Activated effector memory CD4-positive, alpha-beta T cell treated with Interleukin-2 at 50 U/mL for 16 hours (primary cell): ENCODE data around the gene DSCAML1.

Source experiments
- DNase-seq: peaks from one replicate; pipeline ENCODE4 v3.0.0-alpha.2; 2020

DSCAML1 gene

GRCh38 chr11:117570701-117571100 is 226.3 kb downstream of the DSCAML1 start:
- DNase-seq = no peak

DNA sequence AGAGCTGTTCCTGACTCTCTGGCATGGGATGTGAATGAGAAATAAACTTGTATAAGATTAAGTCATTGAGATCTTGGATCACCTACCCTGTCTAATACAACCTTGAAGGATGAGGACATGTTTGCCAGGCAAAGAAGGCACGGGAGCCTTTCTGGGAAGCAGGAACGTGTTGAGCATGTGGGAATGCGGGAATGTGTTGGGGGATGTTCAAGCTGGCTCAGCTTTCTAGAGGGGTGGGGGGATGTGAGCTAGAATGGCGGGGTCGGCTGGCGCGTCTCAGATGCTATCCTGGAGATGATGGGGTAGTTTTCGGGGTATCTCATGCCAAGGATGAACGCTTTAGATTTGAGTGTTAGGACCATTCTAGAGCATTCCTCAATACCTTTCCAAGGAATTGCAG is 227.1 kb downstream of the DSCAML1 start:
- no peak for DNase-seq

- no peak for DNase-seq
Measured at GRCh38 chr11:117565709-117566108, 231.3 kb downstream of the DSCAML1 start.

- no peak for DNase-seq
Measured at GRCh38 chr11:117564321-117564720, 232.7 kb downstream of the DSCAML1 start.

- DNase-seq = no peak
Measured at GRCh38 chr11:117563556-117563955, 233.5 kb downstream of the DSCAML1 start.

- DNase-seq = no peak
Measured at GRCh38 chr11:117562136-117562535, 234.9 kb downstream of the DSCAML1 start.

- DNase-seq = no peak
Measured at GRCh38 chr11:117560780-117561530, 236.1 kb downstream of the DSCAML1 start.

DNA sequence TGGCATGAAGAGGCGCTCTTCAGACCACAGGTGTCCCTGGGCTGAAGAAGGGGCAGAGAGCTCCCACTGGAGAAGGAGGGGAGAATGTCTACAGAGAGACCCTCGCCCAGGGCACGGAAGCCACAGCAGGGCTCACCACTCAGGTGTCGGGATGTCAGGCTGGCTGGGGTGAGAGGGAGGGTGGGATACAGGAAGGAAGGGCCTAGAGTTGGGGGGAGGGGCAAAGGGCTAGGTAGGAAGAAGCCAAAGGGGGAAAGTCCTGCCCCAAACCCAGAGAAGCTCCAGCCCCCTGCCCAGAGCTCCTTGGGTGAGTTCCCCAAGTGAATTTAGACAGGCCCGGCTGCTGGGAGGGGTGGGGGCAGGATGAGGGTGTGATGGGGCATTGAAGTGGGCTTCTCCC is 237.3 kb downstream of the DSCAML1 start:
- no peak for DNase-seq

GRCh38 chr11:117557361-117557760 is 239.7 kb downstream of the DSCAML1 start:
- DNase-seq = no peak

GRCh38 chr11:117554601-117555333 is 242.2 kb downstream of the DSCAML1 start:
- no peak for DNase-seq

- DNase-seq = no peak
Measured at GRCh38 chr11:117552626-117553025, 244.4 kb downstream of the DSCAML1 start.

DNA sequence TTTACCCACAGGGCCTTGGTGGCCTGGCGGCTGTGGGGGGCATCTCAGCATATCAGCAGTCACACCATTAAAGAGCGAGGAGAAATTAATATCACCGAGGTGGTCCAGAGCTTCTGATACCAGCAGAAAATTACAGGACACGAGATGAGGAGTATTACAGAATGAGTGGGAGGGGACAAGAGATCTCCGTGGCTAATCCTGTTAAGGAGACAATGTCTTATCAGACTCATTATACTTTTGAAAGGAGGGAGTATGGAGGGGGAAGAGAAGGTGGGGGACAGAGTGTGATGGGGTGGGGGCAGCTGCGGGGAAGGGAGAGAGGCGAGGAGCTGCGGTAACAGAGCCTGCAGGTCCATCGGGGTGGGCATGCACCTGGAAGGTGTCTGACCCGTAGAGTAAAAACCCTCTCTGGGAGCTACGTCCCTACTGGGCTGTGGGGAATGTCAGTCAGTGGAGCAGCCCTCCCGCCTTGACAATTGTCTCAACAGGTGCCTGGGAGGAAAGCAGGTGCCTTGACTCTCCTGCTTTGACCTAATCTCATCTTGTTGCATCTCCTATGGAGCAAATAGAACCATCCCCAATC is 245.2 kb downstream of the DSCAML1 start:
- no peak for DNase-seq

DNA sequence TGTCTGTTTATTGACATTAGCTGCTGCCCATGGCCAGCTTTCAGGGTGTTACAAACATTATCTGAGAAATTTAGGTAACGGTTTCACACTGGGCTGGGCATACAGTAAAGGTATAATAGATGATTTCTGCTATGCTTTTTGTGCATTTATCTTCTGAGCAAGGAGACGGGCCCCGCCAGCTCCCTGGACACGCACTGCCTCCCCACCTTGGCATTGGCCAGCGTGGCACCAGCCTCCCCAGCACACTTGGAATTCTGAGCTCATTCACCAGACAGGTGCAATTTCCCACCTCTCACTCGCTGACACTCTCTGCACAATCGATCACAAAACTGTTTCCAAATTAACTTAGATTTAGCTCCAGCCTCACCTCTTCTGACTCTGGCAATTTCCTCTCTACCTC is 246.6 kb downstream of the DSCAML1 start:
- DNase-seq = no peak

- no peak for DNase-seq
Measured at GRCh38 chr11:117549417-117549816, 247.6 kb downstream of the DSCAML1 start.

GRCh38 chr11:117548876-117549275 is 248.1 kb downstream of the DSCAML1 start:
- no peak for DNase-seq

DNA sequence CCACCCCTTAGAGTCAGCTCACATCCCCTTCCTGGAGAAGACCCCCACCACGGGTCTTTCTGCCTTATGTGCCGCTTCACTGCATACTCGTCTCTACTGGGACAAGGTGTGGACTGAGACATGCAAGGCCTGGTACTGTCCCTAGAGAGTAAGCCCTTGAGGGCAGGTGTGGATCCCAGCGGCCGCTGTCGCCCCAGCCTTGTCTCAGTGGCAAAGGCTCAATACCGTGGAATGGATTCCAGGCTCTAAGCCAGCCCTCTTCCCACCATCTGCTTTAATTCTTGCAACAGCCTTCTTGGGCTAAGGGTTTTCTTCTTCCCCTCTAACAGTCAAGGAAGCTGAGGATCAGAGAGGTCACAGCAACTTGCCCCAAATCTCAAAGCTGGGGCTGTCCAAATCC is 249.1 kb downstream of the DSCAML1 start:
- no peak for DNase-seq

GRCh38 chr11:117547195-117547850 is 249.7 kb downstream of the DSCAML1 start:
- no peak for DNase-seq

GRCh38 chr11:117546431-117547194 is 250.4 kb downstream of the DSCAML1 start:
- DNase-seq = no peak

DNA sequence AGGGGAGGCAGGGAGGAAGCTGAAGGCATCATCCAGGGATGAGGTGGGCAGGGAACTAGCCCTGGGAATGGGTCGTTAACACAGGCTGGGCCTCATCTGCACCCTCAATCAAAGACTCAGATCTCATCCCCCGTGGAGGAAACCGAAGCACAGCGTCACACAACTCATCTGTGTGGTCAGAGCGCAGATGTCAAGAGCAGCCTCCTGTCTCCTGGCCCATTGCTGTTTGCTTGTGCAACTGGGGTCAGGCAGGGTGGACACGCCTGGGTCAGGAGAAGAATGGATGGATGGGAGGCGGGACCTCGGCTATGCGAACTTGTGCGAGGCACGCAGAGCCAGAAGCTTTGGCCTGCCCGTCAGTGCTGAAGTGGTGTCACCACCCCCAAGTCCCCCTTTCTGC is 251.3 kb downstream of the DSCAML1 start:
- DNase-seq = no peak

DNA sequence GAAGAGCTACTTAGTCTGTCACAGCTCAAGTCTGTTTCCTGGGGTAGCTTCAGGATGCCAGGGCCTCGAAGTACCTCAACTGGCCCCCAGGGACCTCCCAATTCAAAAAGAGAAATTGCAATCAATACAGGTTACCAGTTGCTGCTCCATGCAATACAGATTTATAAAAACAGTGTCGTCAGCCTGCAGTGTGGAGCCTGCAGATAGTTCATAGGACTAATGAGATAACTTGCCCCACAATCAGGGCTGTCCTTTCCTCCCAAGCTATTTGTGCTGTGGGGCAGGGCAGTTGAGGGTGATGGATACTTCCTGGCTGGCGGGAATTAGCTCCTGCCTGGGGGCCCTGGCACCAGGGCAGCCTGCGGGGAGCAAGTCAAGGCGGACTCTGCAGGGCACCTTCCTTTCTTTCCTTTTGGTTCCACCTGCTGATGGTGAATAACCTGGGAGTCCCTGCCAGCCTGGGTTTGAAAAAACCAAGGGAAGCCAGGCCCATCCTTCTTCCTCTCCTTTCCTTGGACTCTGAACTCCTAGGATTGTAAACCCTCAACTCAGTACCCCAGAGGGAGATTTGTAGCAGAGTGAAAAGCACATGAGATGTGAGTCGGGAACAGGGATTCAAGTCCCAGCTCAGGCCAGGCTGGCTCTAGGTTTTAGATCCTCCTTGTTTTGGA is 252.8 kb downstream of the DSCAML1 start:
- DNase-seq = no peak

DNA sequence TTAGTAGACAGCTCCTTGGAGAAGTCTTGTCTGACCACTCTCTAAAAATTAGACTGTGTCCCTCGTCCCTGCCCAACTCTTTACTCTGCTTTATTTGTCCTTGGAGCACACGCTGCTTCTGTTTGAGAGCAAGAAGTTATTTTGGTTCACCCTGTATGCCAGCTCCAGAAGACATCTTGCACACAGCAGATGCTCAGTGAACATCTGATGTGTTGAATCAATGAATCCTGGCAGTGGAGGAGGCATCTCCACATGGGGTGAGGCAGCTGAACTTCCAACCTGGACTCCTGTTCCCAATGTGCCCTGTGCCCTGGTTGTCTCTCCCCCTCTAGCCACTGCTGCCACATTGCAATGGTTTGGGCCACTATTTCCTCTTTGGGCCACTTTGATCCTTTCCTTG is 255.8 kb downstream of the DSCAML1 start:
- DNase-seq = no peak
